MG63 (cell line): Measurements from ENCODE around the gene PRSS16. TPM values are rescaled to one million over a fixed set of nuclear protein-coding genes. Genes with fewer than 3 reads are reported as not detected.
A peak's percentile ranks its signal among the peaks of the same experiment; 100 is the strongest.
"Not testable (repeated sequence)": the region's sequence is repeated elsewhere in the genome, so short reads cannot be mapped to it uniquely, and the experiment has no call there.

ENCODE experiments used
- DNase-seq: peaks from one replicate; pipeline ENCODE4 v3.0.0-alpha.2; 2020
- H3K27me3 ChIP-seq: fragments of 250-450 bp; sonication (Bioruptor Pico); 2 replicates; pipeline ENCODE4 v1.5.1; 2020; ENCODE audit warnings: mild to moderate bottlenecking, moderate library complexity
- H3K36me3 ChIP-seq: fragments of 250-450 bp; sonication (Bioruptor Pico); 2 replicates; pipeline ENCODE4 v1.5.1; 2020; ENCODE audit warnings: mild to moderate bottlenecking, moderate library complexity
- H3K4me3 ChIP-seq: fragments of 250-450 bp; sonication (Bioruptor Pico); 2 replicates; pipeline ENCODE4 v1.5.1; 2020; ENCODE audit warnings: mild to moderate bottlenecking, moderate library complexity
- H3K9me3 ChIP-seq: fragments of 250-450 bp; sonication (Bioruptor Pico); 2 replicates; pipeline ENCODE4 v1.5.1; 2020; ENCODE audit warnings: mild to moderate bottlenecking, moderate library complexity
- total RNA-seq: library from RNA; depleted of rRNA; stranded (reverse); fragments of >200 nt; shearing (Covaris generic); gene quantifications from 2 replicates; pipeline ENCODE4 v1.2.3, GENCODE V29; 2014; ENCODE audit warnings: low replicate concordance; rRNA removed

PRSS16 gene
- 0.33 TPM in 1 of 2 replicates, not detected in the other for total RNA-seq

GRCh38 chr6:27247133-27247836 is at the start of gene PRSS16:
Gene PRSS16, plus strand, starts transcription at chr6:27247701. Its CDS starts 37 bp downstream, at chr6:27247738.
- Histone ChIP-seq H3K4me3 (no peak within 1 kb of the TSS), H3K9me3 (no peaks in the 10 kb centered on the region), H3K36me3 (no peaks in the 10 kb centered on the region), H3K27me3 (no peaks in the 10 kb centered on the region)
- no peak for DNase-seq

GRCh38 chr6:27205375-27206278 is 41.9 kb upstream of the PRSS16 start:
- Histone ChIP-seq H3K9me3 (no peaks in the 10 kb centered on the region), H3K27me3 (no peaks in the 10 kb centered on the region), H3K36me3 (no peaks in the 10 kb centered on the region), H3K4me3 (no peak overlapping the region)
- DNase-seq: no peak

- Histone ChIP-seq H3K27me3 (no peaks in the 10 kb centered on the region), H3K9me3 (no peaks in the 10 kb centered on the region), H3K4me3 (no peak overlapping the region), H3K36me3 (no peaks in the 10 kb centered on the region)
- DNase-seq: no peak
Observed at GRCh38 chr6:27206806-27207205, 40.7 kb upstream of the PRSS16 start.

- no peaks in the 10 kb centered on the region for H3K27me3 ChIP-seq
- no peaks in the 10 kb centered on the region for H3K9me3 ChIP-seq
- no peak for DNase-seq
- no peak overlapping the region for H3K4me3 ChIP-seq
- H3K36me3 ChIP-seq: no peaks in the 10 kb centered on the region
Observed at GRCh38 chr6:27208042-27208441, 39.5 kb upstream of the PRSS16 start.

- no peaks in the 10 kb centered on the region for H3K36me3 ChIP-seq
- DNase-seq: no peak
- no peak overlapping the region for H3K4me3 ChIP-seq
- H3K9me3 ChIP-seq: no peaks in the 10 kb centered on the region
- H3K27me3 ChIP-seq: no peaks in the 10 kb centered on the region
Observed at GRCh38 chr6:27209196-27209595, 38.3 kb upstream of the PRSS16 start.

GRCh38 chr6:27209659-27210269 is 37.7 kb upstream of the PRSS16 start:
- Histone ChIP-seq H3K4me3 (no peak overlapping the region), H3K9me3 (no peaks in the 10 kb centered on the region), H3K27me3 (no peaks in the 10 kb centered on the region), H3K36me3 (no peaks in the 10 kb centered on the region)
- DNase-seq: peak; percentile 29

- H3K27me3 ChIP-seq, H3K36me3 ChIP-seq, H3K9me3 ChIP-seq: not testable (repeated sequence)
- peak overlapping the region; percentile 65 for H3K4me3 ChIP-seq
- DNase-seq: peak; percentile 55
Observed at GRCh38 chr6:27213091-27213517, 34.4 kb upstream of the PRSS16 start.

GRCh38 chr6:27213544-27214125 is 33.9 kb upstream of the PRSS16 start:
- DNase-seq: peak; percentile 53
- peak overlapping the region; percentile 65 for H3K4me3 ChIP-seq
- H3K9me3 ChIP-seq: no peaks in the 10 kb centered on the region
- no peaks in the 10 kb centered on the region for H3K36me3 ChIP-seq
- H3K27me3 ChIP-seq: no peaks in the 10 kb centered on the region

- peak overlapping the region; percentile 65 for H3K4me3 ChIP-seq
- peak; percentile 30 for DNase-seq
- H3K36me3 ChIP-seq: no peaks in the 10 kb centered on the region
- H3K27me3 ChIP-seq: no peaks in the 10 kb centered on the region
- no peaks in the 10 kb centered on the region for H3K9me3 ChIP-seq
Observed at GRCh38 chr6:27214126-27214601, 33.3 kb upstream of the PRSS16 start.

- Histone ChIP-seq H3K27me3 (no peaks in the 10 kb centered on the region), H3K9me3 (no peaks in the 10 kb centered on the region), H3K36me3 (no peaks in the 10 kb centered on the region), H3K4me3 (no peak overlapping the region)
- DNase-seq: no peak
Observed at GRCh38 chr6:27216874-27217273, 30.6 kb upstream of the PRSS16 start.

- H3K27me3 ChIP-seq, DNase-seq, H3K9me3 ChIP-seq, H3K36me3 ChIP-seq, H3K4me3 ChIP-seq: not testable (repeated sequence)
Observed at GRCh38 chr6:27222971-27223370, 24.5 kb upstream of the PRSS16 start.

- no peaks in the 10 kb centered on the region for H3K27me3 ChIP-seq
- no peaks in the 10 kb centered on the region for H3K9me3 ChIP-seq
- H3K4me3 ChIP-seq: no peak overlapping the region
- DNase-seq: no peak
- no peaks in the 10 kb centered on the region for H3K36me3 ChIP-seq
Observed at GRCh38 chr6:27224729-27225128, 22.8 kb upstream of the PRSS16 start.

GRCh38 chr6:27228963-27229477 is 18.5 kb upstream of the PRSS16 start:
- peak overlapping the region; percentile 52 for H3K4me3 ChIP-seq
- no peaks in the 10 kb centered on the region for H3K9me3 ChIP-seq
- DNase-seq: no peak
- H3K36me3 ChIP-seq: no peaks in the 10 kb centered on the region
- H3K27me3 ChIP-seq: no peaks in the 10 kb centered on the region

GRCh38 chr6:27230758-27231111 is 16.8 kb upstream of the PRSS16 start:
- Histone ChIP-seq H3K9me3 (no peaks in the 10 kb centered on the region), H3K36me3 (no peaks in the 10 kb centered on the region), H3K27me3 (no peaks in the 10 kb centered on the region), H3K4me3 (peak overlapping the region; percentile 52)
- no peak for DNase-seq

- no peaks in the 10 kb centered on the region for H3K36me3 ChIP-seq
- peak overlapping the region; percentile 56 for H3K4me3 ChIP-seq
- no peak for DNase-seq
- H3K27me3 ChIP-seq: no peaks in the 10 kb centered on the region
- no peaks in the 10 kb centered on the region for H3K9me3 ChIP-seq
Observed at GRCh38 chr6:27234576-27234975, 12.9 kb upstream of the PRSS16 start.

- DNase-seq: peak; percentile 56
- peak overlapping the region; percentile 46 for H3K4me3 ChIP-seq
Observed at GRCh38 chr6:27237089-27237803, 10.3 kb upstream of the PRSS16 start.

More at GRCh38 chr6:27237089-27237803, 10.3 kb upstream of the PRSS16 start:
- H3K36me3 ChIP-seq: no peaks in the 10 kb centered on the region
- no peaks in the 10 kb centered on the region for H3K9me3 ChIP-seq
- H3K27me3 ChIP-seq: no peaks in the 10 kb centered on the region
